Measurements from ENCODE around the gene ASTN2.

DNA sequence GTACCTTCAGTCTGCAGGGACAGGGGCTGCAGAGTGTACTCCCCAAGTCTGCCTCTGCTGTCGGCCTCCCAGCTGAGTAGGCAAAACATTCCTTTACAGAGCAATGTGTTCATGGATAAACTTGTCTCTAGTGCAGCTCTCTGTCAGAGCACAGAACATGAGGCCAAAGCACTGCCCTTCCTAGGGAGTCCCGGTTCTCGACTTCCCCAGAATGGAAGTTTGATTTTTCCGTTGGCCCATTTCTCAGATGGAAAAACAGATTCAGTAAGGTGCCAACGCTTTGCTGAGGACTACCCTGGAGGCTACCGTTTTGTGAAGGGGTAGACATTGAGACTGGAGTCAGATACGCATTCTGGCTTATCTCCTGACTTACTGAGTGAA lies 728.2 kb downstream of the ASTN2 start:
- TF ChIP-seq, protein P1, sequence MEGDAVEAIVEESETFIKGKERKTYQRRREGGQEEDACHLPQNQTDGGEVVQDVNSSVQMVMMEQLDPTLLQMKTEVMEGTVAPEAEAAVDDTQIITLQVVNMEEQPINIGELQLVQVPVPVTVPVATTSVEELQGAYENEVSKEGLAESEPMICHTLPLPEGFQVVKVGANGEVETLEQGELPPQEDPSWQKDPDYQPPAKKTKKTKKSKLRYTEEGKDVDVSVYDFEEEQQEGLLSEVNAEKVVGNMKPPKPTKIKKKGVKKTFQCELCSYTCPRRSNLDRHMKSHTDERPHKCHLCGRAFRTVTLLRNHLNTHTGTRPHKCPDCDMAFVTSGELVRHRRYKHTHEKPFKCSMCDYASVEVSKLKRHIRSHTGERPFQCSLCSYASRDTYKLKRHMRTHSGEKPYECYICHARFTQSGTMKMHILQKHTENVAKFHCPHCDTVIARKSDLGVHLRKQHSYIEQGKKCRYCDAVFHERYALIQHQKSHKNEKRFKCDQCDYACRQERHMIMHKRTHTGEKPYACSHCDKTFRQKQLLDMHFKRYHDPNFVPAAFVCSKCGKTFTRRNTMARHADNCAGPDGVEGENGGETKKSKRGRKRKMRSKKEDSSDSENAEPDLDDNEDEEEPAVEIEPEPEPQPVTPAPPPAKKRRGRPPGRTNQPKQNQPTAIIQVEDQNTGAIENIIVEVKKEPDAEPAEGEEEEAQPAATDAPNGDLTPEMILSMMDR (IDR thresholded peaks at IDR 0.05; ENCODE audit: insufficient read depth, low read depth, low read length) = no peak
- TF ChIP-seq EZH2 (IDR thresholded peaks at IDR 0.05; ENCODE audit: insufficient read depth, low read length) = no peak
